BJ (cell line): ENCODE data around the gene REX1BD. TPM values are rescaled to one million over a fixed set of nuclear protein-coding genes. Genes with fewer than 3 reads are reported as not detected.

Source experiments
- CTCF ChIA-PET: fragments of 350-600 bp; formaldehyde crosslinking; extraction: SDS; loops from one replicate; lab custom pipeline; 2021; ENCODE audit warnings: antibody characterized with exemption, inconsistent platforms; lab: Yijun Ruan, JAX
- POLR2A ChIA-PET: fragments of 300-600 bp; sonication (Branson Sonifier 250); formaldehyde crosslinking; extraction: SDS; loops from one replicate; lab custom pipeline; 2021; ENCODE audit warnings: antibody characterized with exemption; lab: Charles Lee
- DNase-seq: peaks from one replicate; pipeline ENCODE4 v3.0.0-alpha.2; 2011; ENCODE audit warnings: low read depth
- H3K27me3 ChIP-seq: 2 replicates; pipeline ENCODE4 v1.6.0; 2011; ENCODE audit warnings: low read length; ENCODE audit not compliant: control insufficient read depth, insufficient read depth
- H3K36me3 ChIP-seq: 2 replicates; pipeline ENCODE4 v1.5.1; 2011; ENCODE audit warnings: low read length; ENCODE audit not compliant: control insufficient read depth, insufficient read depth
- H3K4me3 ChIP-seq: 2 replicates; pipeline ENCODE4 v1.5.1; 2011; ENCODE audit warnings: low read depth, mild to moderate bottlenecking, control low read depth, low read length
- polyA plus RNA-seq: library from polyadenylated mRNA; depleted of rRNA; stranded (reverse); fragments of >200 nt; gene quantifications from 2 replicates; pipeline ENCODE4 v1.2.3, GENCODE V29; 2011; rRNA removed
- small RNA-seq: library from RNA; depleted of rRNA; stranded (forward); fragments of <200 nt; gene quantifications from one replicate; pipeline ENCODE3, GENCODE V24; 2012; ENCODE audit warnings: low replicate concordance, low read depth; ENCODE audit not compliant: insufficient read length
- TF ChIP-seq, protein P1 (sequence below): IDR thresholded peaks from 2 replicates; pipeline ENCODE4 v1.5.1; 2011; ENCODE audit warnings: low read depth, mild to moderate bottlenecking, control low read depth, inconsistent platforms, low read length, moderate library complexity; ENCODE audit not compliant: insufficient read depth

Gene REX1BD
- polyA plus RNA-seq, 1 experiment: 24.3 TPM

DNA sequence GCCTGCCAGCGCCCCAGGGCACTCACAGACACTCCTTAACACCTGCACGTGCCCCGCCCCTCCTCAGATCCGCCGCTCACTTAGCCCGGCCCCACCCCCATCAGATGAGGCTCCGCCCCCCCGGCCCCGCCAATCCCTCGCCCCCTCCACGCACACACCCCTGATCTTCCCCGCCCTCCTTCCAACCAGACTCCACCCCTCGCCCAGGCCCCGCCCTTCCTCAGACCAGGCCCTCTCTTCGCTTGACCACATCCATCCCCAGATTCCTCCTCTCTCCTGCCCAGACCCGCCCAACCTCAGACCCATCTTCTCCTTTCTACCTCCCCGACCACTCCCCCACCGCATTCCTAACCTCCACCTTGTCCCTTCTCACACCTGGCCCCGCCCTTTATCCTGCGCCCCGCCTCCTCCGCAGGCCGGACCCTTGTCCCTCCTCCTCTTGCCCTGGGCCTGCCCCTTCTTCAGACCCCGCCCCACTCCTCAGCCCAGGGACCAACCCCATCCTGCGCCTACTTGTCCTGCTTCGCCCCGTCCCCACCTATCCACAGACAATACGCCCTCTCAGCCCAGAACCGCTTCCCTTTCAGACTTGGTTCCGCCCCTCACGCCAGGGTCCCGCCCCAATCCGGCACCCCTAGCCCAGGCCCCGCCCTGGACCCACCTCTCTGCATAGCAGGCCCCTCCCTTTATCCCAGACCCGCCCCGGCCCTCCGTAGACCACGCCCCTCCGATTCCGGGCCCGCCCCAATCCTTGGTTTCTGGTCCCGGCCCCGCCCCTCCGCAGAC, 47.8 kb downstream of the REX1BD start:
- DNase-seq: no peak
- Histone ChIP-seq H3K4me3 (peak overlapping the region; percentile 91), H3K27me3 (no peaks in the 10 kb centered on the region), H3K36me3 (no peaks in the 10 kb centered on the region)
- ChIA-PET POLR2A (no interaction called here), CTCF (no interaction called here)
- TF ChIP-seq, protein P1, sequence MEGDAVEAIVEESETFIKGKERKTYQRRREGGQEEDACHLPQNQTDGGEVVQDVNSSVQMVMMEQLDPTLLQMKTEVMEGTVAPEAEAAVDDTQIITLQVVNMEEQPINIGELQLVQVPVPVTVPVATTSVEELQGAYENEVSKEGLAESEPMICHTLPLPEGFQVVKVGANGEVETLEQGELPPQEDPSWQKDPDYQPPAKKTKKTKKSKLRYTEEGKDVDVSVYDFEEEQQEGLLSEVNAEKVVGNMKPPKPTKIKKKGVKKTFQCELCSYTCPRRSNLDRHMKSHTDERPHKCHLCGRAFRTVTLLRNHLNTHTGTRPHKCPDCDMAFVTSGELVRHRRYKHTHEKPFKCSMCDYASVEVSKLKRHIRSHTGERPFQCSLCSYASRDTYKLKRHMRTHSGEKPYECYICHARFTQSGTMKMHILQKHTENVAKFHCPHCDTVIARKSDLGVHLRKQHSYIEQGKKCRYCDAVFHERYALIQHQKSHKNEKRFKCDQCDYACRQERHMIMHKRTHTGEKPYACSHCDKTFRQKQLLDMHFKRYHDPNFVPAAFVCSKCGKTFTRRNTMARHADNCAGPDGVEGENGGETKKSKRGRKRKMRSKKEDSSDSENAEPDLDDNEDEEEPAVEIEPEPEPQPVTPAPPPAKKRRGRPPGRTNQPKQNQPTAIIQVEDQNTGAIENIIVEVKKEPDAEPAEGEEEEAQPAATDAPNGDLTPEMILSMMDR: no peak

DNA sequence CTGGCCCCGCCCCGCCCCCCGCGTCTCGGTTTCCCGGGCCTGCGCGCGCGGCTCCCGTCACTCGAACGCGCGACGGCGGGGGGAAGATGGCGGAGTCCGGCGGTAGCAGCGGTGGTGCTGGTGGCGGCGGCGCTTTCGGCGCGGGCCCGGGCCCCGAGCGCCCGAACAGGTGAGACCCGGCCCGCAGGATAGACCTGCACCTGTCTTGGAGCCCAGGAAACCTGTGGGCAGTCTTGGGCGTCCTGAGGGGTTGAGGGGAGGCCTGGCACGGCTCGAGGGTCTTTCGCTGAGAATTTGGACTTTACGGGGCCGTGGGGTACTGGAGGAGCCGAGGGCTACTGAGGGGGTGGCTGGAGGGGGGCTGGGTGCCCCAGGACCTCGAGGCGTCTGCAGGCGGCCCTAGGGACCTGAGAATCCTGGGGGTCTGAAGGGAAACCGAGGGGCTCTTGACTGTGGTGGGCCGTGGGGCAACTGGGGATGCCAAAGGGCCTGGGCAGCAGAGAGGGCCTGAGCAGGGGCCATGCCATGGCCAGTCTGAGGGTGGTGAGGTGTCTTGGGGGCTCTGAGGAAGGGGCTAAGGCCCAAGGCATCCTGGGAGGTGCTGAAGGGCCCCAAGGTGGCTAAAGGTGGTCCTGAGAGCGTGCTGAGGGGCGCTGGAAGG, 48.5 kb downstream of the REX1BD start, which contains the start of gene KLHL26:
KLHL26 (plus strand) TSS at position 60 of the 661 bp plus-strand sequence; CDS start at position 87, 27 bp downstream.
- no peak for DNase-seq
- H3K36me3 ChIP-seq: no peaks in the 10 kb centered on the region
- no peaks in the 10 kb centered on the region for H3K27me3 ChIP-seq
- CTCF ChIA-PET: no interaction called here
- TF ChIP-seq, protein P1: no peak
- POLR2A ChIA-PET: no interaction called here
- H3K4me3 ChIP-seq: peak within 1 kb of the TSS; percentile 91

DNA sequence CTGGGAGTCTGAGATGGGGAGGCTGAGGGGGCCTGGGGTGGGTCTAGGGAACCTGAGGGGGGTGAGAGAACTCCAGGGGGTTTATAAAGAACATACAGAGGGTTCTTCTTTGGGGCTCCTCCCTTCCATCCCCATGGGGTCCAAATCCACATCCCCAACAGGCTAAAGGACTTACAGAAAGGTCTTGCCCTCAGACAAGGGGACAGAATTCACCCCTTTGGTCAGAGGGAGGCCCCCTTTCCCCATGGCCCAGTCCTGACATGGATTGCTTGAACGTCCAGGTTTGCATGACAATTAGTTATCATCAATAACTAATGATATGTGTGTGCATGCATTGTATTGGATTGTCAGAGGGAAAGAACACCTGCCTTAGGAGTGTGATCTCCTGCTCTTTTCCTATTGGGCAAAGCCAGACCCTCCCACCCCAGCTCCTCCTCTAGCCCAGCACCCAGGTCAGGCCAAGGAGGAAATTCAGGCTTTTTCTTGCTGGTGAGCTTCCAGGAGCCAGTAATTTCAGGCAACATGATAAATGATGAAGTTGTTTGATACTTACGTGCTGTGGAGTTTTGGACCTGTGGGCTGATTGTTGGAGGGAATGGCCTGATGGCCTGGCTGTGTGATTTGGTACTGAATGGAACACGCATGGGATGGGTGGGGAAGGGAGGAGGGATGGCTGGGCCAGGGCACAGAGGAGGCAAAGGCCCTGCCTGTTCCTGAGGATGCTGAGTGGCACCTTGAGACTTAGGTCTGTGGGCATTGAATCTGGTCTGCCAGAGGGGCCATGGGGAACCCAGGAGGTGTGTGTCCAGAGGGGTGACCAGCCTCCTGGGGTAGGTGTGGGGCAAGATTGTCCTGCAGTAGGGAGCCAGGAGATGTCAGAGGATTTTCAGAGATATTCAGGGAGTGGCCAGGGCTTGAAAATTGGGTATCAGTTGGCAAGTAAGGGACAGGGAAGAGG, 49.4 kb downstream of the REX1BD start:
- Histone ChIP-seq H3K27me3 (no peaks in the 10 kb centered on the region), H3K36me3 (no peaks in the 10 kb centered on the region), H3K4me3 (peak overlapping the region; percentile 91)
- DNase-seq: no peak
- ChIA-PET POLR2A (no interaction called here), CTCF (no interaction called here)
- TF ChIP-seq, protein P1: no peak

DNA sequence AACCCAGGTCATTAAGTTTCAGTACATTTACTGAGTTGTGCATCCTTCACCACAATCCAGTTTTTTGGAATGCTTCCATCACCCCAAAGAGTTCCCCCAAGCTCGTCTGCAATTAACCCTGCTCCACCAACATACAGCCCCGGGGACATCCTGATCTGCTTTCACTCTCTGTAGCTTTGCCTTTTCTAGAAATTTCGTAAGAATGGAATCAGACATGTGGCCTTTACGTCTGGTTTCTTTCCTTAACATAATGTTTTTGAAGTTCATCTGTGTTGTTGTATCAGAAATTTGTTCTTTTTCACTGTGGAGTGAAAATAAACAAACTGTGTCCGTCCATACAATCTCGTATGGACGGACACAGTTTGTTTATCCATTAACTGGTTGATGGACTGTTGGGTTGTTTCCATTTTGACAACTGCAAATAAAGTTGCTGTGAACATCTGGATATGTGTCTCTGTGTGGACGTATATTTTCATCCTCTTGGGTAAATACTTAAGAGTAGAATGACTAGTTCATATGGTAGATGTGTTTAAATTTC, 51.2 kb downstream of the REX1BD start:
- ChIA-PET CTCF (interaction anchor here (1.8 kb wide), 1 partner anchor 9 kb away, joined by 5 read pairs; no protein-coding TSS in a partner anchor), POLR2A (no interaction called here)
- Histone ChIP-seq H3K4me3 (no peak overlapping the region), H3K36me3 (no peaks in the 10 kb centered on the region), H3K27me3 (no peaks in the 10 kb centered on the region)
- TF ChIP-seq, protein P1: no peak
- DNase-seq: no peak

Small RNA genes lying within 50 kb of the gene (small RNA-seq; reads per million reads assigned to genes)
- not detected for gene RN7SL155P

Other genes with a start within 250 kb of the REX1BD start
- 30.7 and 32.2 TPM in 2 replicates for gene PGPEP1, start 248.2 kb upstream of the REX1BD start, polyA plus RNA-seq
- 19.0 and 30.8 TPM in 2 replicates for gene GDF15, start 202.6 kb upstream of the REX1BD start, polyA plus RNA-seq
- gene LRRC25, start 191.2 kb upstream of the REX1BD start, polyA plus RNA-seq: 0.06 TPM in 1 of 2 replicates, not detected in the other
- 16.3 and 24.1 TPM in 2 replicates for gene SSBP4, start 169.4 kb upstream of the REX1BD start, polyA plus RNA-seq
- gene ISYNA1, start 150.7 kb upstream of the REX1BD start, polyA plus RNA-seq: 13.5 and 27.0 TPM in 2 replicates
- 4.4 and 10.2 TPM in 2 replicates for gene ELL, start 66.7 kb upstream of the REX1BD start, polyA plus RNA-seq
- gene FKBP8, start 45.2 kb upstream of the REX1BD start, polyA plus RNA-seq: 168 and 280 TPM in 2 replicates
- 100 and 163 TPM in 2 replicates for gene KXD1, start 30.9 kb upstream of the REX1BD start, polyA plus RNA-seq
- gene UBA52, start 16.9 kb upstream of the REX1BD start, polyA plus RNA-seq: 2,336 and 2,472 TPM in 2 replicates
- gene CRLF1, start 18.0 kb downstream of the REX1BD start, polyA plus RNA-seq: 5.6 and 6.6 TPM in 2 replicates
- gene TMEM59L, start 24.1 kb downstream of the REX1BD start, polyA plus RNA-seq: 0.69 and 1.6 TPM in 2 replicates
- gene KLHL26, start 48.2 kb downstream of the REX1BD start, polyA plus RNA-seq: 0.91 and 2.3 TPM in 2 replicates
- gene CRTC1, start 94.9 kb downstream of the REX1BD start, polyA plus RNA-seq: 0.97 and 1.5 TPM in 2 replicates
- 8.6 and 9.2 TPM in 2 replicates for gene COMP, start 202.5 kb downstream of the REX1BD start, polyA plus RNA-seq
- 15.4 and 24.1 TPM in 2 replicates for gene UPF1, start 243.2 kb downstream of the REX1BD start, polyA plus RNA-seq